Measurements from ENCODE around the gene ATP5F1D.

- TF ChIP-seq CTCF (IDR thresholded peaks at IDR 0.05) (no peak), EZH2phosphoT487 (IDR thresholded peaks at IDR 0.05) (no peak)
These were observed 12.0 kb downstream of the ATP5F1D start for GRCh38 chr19:1253514-1254080.

Measured in neural progenitor cell (in vitro differentiated cells).